Fibroblast of lung (primary cell): ENCODE data around the gene DCP1B. TPM values are rescaled to one million over a fixed set of nuclear protein-coding genes. Genes with fewer than 3 reads are reported as not detected.

Source experiments
- DNase-seq, 2 donors: peaks; one replicate each; pipeline versions ENCODE4 v3.0.0 to v3.0.0-alpha.2; 2010; ENCODE audit warnings: low read depth in 2 of 2
- H2AFZ ChIP-seq: 2 replicates; pipeline ENCODE4 v1.5.1; 2012; ENCODE audit warnings: low read length, control low read depth, inconsistent platforms
- H3K27ac ChIP-seq: 2 replicates; pipeline ENCODE4 v1.5.1; 2011; ENCODE audit warnings: low read length, control low read depth; ENCODE audit not compliant: insufficient read depth
- H3K27me3 ChIP-seq: 2 replicates; pipeline ENCODE4 v1.5.1; 2011; ENCODE audit warnings: mild to moderate bottlenecking, low read length; ENCODE audit not compliant: control insufficient read depth, insufficient read depth
- H3K36me3 ChIP-seq: 2 replicates; pipeline ENCODE4 v1.5.1; 2011; ENCODE audit warnings: low read length; ENCODE audit not compliant: control insufficient read depth, insufficient read depth
- H3K4me1 ChIP-seq: 2 replicates; pipeline ENCODE4 v1.5.1; 2011; ENCODE audit warnings: low read length; ENCODE audit not compliant: control insufficient read depth, insufficient read depth; ENCODE audit errors: extremely low read depth
- H3K4me2 ChIP-seq: 2 replicates; pipeline ENCODE4 v1.5.1; 2011; ENCODE audit warnings: low read length, control low read depth; ENCODE audit not compliant: insufficient read depth; ENCODE audit errors: extremely low read depth
- H3K4me3 ChIP-seq, 4 experiments: fragments of 200-600 bp in 1 of 4; sonication (generic) in 1 of 4; replicated peaks in 1 of 4; 2 replicates each; pipeline ENCODE4 v1.5.1; 2011 to 2016; ENCODE audit warnings: low read length in 4 of 4, low read depth in 3 of 4, mild to moderate bottlenecking in 3 of 4, control low read depth in 2 of 4, inconsistent platforms in 1 of 4, mixed read lengths in 1 of 4; ENCODE audit not compliant: insufficient read depth in 1 of 4; ENCODE audit errors: control extremely low read depth in 1 of 4
- H3K79me2 ChIP-seq: 2 replicates; pipeline ENCODE4 v1.5.1; 2012; ENCODE audit warnings: mild to moderate bottlenecking, low read length, inconsistent platforms; ENCODE audit not compliant: control insufficient read depth, insufficient read depth
- H3K9ac ChIP-seq: 2 replicates; pipeline ENCODE4 v1.5.1; 2011; ENCODE audit warnings: mild to moderate bottlenecking, low read length, control low read depth; ENCODE audit not compliant: insufficient read depth
- H3K9me3 ChIP-seq: 2 replicates; pipeline ENCODE4 v1.5.1; 2012; ENCODE audit warnings: low read depth, low read length; ENCODE audit not compliant: control insufficient read depth, insufficient read depth
- H4K20me1 ChIP-seq: 2 replicates; pipeline ENCODE4 v1.5.1; 2011; ENCODE audit warnings: low read length; ENCODE audit not compliant: control insufficient read depth, insufficient read depth; ENCODE audit errors: extremely low read depth
- CTCF ChIP-seq, 2 donors: IDR thresholded peaks in 1 of 2; conservative IDR thresholded peaks in 1 of 2; 1 replicate in 1 of 2; 2 replicates in 1 of 2; pipeline ENCODE4 v1.5.1; 2011 to 2012; ENCODE audit warnings: low read length in 2 of 2, control low read depth in 1 of 2, inconsistent platforms in 1 of 2, low read depth in 1 of 2, mild to moderate bottlenecking in 1 of 2
- EZH2 ChIP-seq: IDR thresholded peaks from 2 replicates; pipeline ENCODE4 v1.5.1; 2012; ENCODE audit warnings: low read length, control low read depth, mild to moderate bottlenecking; ENCODE audit errors: missing control alignments
- polyA plus RNA-seq, 2 donors: library from polyadenylated mRNA; depleted of rRNA in 1 of 2; stranded (reverse) in 1 of 2; unstranded in 1 of 2; fragments of >200 nt; gene quantifications; 2 replicates each; pipeline ENCODE4 v1.2.1, GENCODE V29; 2011 to 2012; ENCODE audit warnings: missing spikeins in 1 of 2
- total RNA-seq: library from RNA; depleted of rRNA; stranded (reverse); fragments of >200 nt; gene quantifications from 2 replicates; pipeline ENCODE4 v1.2.1, GENCODE V29; 2014

The DCP1B gene
- total and polyA plus RNA-seq, 2 donors (not counting 1 experiment from before 2014, with no cell fraction given) = 10.4 to 19.4 TPM

- no peak overlapping the region for H3K4me2 ChIP-seq
- H3K27ac ChIP-seq = no peak overlapping the region
- TF ChIP-seq EZH2 (no peak), CTCF (conservative IDR thresholded peaks at IDR 0.05 in 1 of 2, IDR thresholded peaks at IDR 0.05 in 1 of 2; ENCODE audit: low read depth in 1 of 2, low read length in 2 of 2) (no peak)
- H3K9me3 ChIP-seq = no peaks in the 10 kb centered on the region
- no peaks in the 10 kb centered on the region for H3K79me2 ChIP-seq
- H3K36me3 ChIP-seq = no peaks in the 10 kb centered on the region
- no peaks in the 10 kb centered on the region for H4K20me1 ChIP-seq
- H3K27me3 ChIP-seq = peaks cover 24% of the 10 kb centered on the region
- no peak overlapping the region for H2AFZ ChIP-seq
- no peaks in the 10 kb centered on the region for H3K4me1 ChIP-seq
- no peak overlapping the region for H3K4me3 ChIP-seq
- DNase-seq = no peak
- H3K9ac ChIP-seq = no peak overlapping the region
Observed at GRCh38 chr12:2032506-2032905, 28.2 kb upstream of the DCP1B start.

DNA sequence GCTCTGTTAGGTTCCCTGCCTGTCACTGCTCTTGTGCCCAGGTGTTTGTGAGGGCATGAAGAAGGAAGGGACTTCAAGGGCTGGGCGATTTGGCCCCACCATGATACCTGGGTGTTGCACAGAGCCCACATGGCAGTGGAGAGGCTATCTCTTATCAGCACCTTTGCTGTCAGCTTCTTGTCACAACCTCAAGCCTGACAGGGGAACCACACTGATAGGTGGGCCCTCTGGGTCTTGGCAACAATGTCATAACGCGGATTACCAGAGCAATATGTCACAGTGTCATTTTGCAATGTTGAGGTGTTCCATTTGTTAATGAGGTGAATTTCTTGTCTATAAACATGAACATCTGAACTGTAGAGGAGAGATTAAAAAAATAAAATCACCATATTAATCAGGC lies 25.6 kb upstream of the DCP1B start:
- no peak for DNase-seq
- no peak overlapping the region for H3K27ac ChIP-seq
- peaks cover 33% of the 10 kb centered on the region for H3K27me3 ChIP-seq
- no peak overlapping the region for H3K9ac ChIP-seq
- no peaks in the 10 kb centered on the region for H4K20me1 ChIP-seq
- TF ChIP-seq CTCF (conservative IDR thresholded peaks at IDR 0.05 in 1 of 2, IDR thresholded peaks at IDR 0.05 in 1 of 2; ENCODE audit: low read depth in 1 of 2, low read length in 2 of 2) (no peak), EZH2 (no peak)
- H3K36me3 ChIP-seq = no peaks in the 10 kb centered on the region
- H3K4me3 ChIP-seq = no peak overlapping the region
- H3K4me1 ChIP-seq = no peaks in the 10 kb centered on the region
- H2AFZ ChIP-seq = no peak overlapping the region
- H3K79me2 ChIP-seq = no peaks in the 10 kb centered on the region
- no peak overlapping the region for H3K4me2 ChIP-seq
- H3K9me3 ChIP-seq = no peaks in the 10 kb centered on the region

- Histone ChIP-seq H3K9me3 (no peaks in the 10 kb centered on the region), H4K20me1 (no peaks in the 10 kb centered on the region), H3K4me3 (no peak overlapping the region), H3K27ac (no peak overlapping the region), H3K4me2 (no peak overlapping the region), H3K9ac (no peak overlapping the region), H3K36me3 (no peaks in the 10 kb centered on the region), H3K79me2 (no peaks in the 10 kb centered on the region), H3K27me3 (peaks cover 42% of the 10 kb centered on the region), H3K4me1 (no peaks in the 10 kb centered on the region), H2AFZ (no peak overlapping the region)
- peak in 1 of 2 donors; percentile 50 for DNase-seq
- TF ChIP-seq EZH2 = no peak
- TF ChIP-seq CTCF (conservative IDR thresholded peaks at IDR 0.05 in 1 of 2, IDR thresholded peaks at IDR 0.05 in 1 of 2; ENCODE audit: low read depth in 1 of 2, low read length in 2 of 2) = no peak
Observed at GRCh38 chr12:2027351-2027750, 23.1 kb upstream of the DCP1B start.
